Measurements from ENCODE around the gene EVI5.
"Not testable (repeated sequence)": the region's sequence is repeated elsewhere in the genome, so short reads cannot be mapped to it uniquely, and the experiment has no call there.

GRCh38 chr1:92532371-92532770 lies 252.5 kb downstream of the EVI5 start:
- TF ChIP-seq, protein P1, sequence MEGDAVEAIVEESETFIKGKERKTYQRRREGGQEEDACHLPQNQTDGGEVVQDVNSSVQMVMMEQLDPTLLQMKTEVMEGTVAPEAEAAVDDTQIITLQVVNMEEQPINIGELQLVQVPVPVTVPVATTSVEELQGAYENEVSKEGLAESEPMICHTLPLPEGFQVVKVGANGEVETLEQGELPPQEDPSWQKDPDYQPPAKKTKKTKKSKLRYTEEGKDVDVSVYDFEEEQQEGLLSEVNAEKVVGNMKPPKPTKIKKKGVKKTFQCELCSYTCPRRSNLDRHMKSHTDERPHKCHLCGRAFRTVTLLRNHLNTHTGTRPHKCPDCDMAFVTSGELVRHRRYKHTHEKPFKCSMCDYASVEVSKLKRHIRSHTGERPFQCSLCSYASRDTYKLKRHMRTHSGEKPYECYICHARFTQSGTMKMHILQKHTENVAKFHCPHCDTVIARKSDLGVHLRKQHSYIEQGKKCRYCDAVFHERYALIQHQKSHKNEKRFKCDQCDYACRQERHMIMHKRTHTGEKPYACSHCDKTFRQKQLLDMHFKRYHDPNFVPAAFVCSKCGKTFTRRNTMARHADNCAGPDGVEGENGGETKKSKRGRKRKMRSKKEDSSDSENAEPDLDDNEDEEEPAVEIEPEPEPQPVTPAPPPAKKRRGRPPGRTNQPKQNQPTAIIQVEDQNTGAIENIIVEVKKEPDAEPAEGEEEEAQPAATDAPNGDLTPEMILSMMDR (conservative IDR thresholded peaks at IDR 0.05; ENCODE audit: low read depth, low read length), result not testable (repeated sequence)
- not testable (repeated sequence) for TF ChIP-seq EZH2 (IDR thresholded peaks at IDR 0.05; ENCODE audit: low read length, unreplicated experiment)

Data from PC-3 (cell line).